Neural cell (in vitro differentiated cells): ENCODE results near the gene ARL6IP4. TPM values are rescaled to one million over a fixed set of nuclear protein-coding genes. Genes with fewer than 3 reads are reported as not detected.

Source experiments
- H2AFZ ChIP-seq: fragments of 200-600, 300-800 bp; sonication (generic), shearing (Covaris generic); 2 replicates; pipeline ENCODE4 v1.6.0; 2014; ENCODE audit warnings: low read depth, mild to moderate bottlenecking, antibody characterized with exemption, low read length, moderate library complexity
- H3F3A ChIP-seq: fragments of 200-600 bp; shearing (Covaris generic); 2 replicates; pipeline ENCODE4 v1.6.1; 2016; ENCODE audit warnings: mild to moderate bottlenecking, moderate library complexity, mixed read lengths, antibody characterized with exemption, low read length; ENCODE audit not compliant: insufficient read depth, poor library complexity, severe bottlenecking
- H3K27ac ChIP-seq: fragments of 200-600, 300-800 bp; sonication (generic), shearing (Covaris generic); 2 replicates; pipeline ENCODE4 v1.5.1; 2014; ENCODE audit warnings: mild to moderate bottlenecking, low read length, moderate library complexity
- H3K27me3 ChIP-seq: fragments of 300-800, 200-600 bp; sonication (generic), shearing (Covaris generic); 2 replicates; pipeline ENCODE4 v1.6.0; 2014; ENCODE audit warnings: mild to moderate bottlenecking, low read depth, low read length, moderate library complexity; ENCODE audit not compliant: insufficient read depth
- H3K36me3 ChIP-seq: fragments of 300-800, 200-600 bp; sonication (generic), shearing (Covaris generic); 2 replicates; pipeline ENCODE4 v1.5.1; 2014; ENCODE audit warnings: mild to moderate bottlenecking, antibody characterized with exemption, low read length, moderate library complexity; ENCODE audit not compliant: insufficient read depth
- H3K4me2 ChIP-seq: fragments of 300-800, 200-600 bp; sonication (generic), shearing (Covaris generic); 2 replicates; pipeline ENCODE4 v1.6.0; 2014; ENCODE audit warnings: mild to moderate bottlenecking, low read length
- H3K4me3 ChIP-seq: fragments of 300-800, 200-600 bp; sonication (generic), shearing (Covaris generic); 2 replicates; pipeline ENCODE4 v1.5.1; 2014; ENCODE audit warnings: mild to moderate bottlenecking, low read length, moderate library complexity
- H3K79me2 ChIP-seq: fragments of 200-600 bp; shearing (Covaris generic); replicated peaks from 2 replicates; pipeline ENCODE4 v1.6.0; 2014; ENCODE audit warnings: mild to moderate bottlenecking, low read length, moderate library complexity; ENCODE audit not compliant: insufficient read depth
- H3K9ac ChIP-seq: fragments of 300-800, 200-600 bp; sonication (generic), shearing (Covaris generic); 2 replicates; pipeline ENCODE4 v1.6.1; 2016; ENCODE audit warnings: mild to moderate bottlenecking, low read length, mixed read lengths
- H3K9me2 ChIP-seq: fragments of 200-600 bp; shearing (Covaris generic); 2 replicates; pipeline ENCODE4 v1.6.1; 2016; ENCODE audit warnings: mild to moderate bottlenecking, low read length, mixed read lengths; ENCODE audit not compliant: insufficient read depth
- H3K9me3 ChIP-seq: fragments of 200-600, 300-800 bp; sonication (generic), shearing (Covaris generic); 2 replicates; pipeline ENCODE4 v1.6.1; 2016; ENCODE audit warnings: mild to moderate bottlenecking, mixed run types, low read length, moderate library complexity, mixed read lengths
- H4K20me1 ChIP-seq: fragments of 200-600 bp; shearing (Covaris generic); 2 replicates; pipeline ENCODE4 v1.6.1; 2016; ENCODE audit warnings: mild to moderate bottlenecking, mixed run types; ENCODE audit not compliant: insufficient read depth
- CTCF ChIP-seq: fragments of 450-650 bp; IDR thresholded peaks from 2 replicates; pipeline ENCODE4 v1.5.1; 2014; ENCODE audit warnings: antibody characterized with exemption, mild to moderate bottlenecking, moderate library complexity; ENCODE audit not compliant: poor library complexity, severe bottlenecking
- EP300 ChIP-seq: fragments of 450-650 bp; conservative IDR thresholded peaks from 2 replicates; pipeline ENCODE4 v1.6.1; 2014; ENCODE audit warnings: antibody characterized with exemption, mild to moderate bottlenecking, moderate library complexity; ENCODE audit not compliant: poor library complexity, severe bottlenecking
- EZH2 ChIP-seq: fragments of 200-600, 300-800 bp; shearing (Covaris generic), sonication (generic); IDR thresholded peaks from 2 replicates; pipeline ENCODE4 v1.6.1; 2014; ENCODE audit warnings: antibody characterized with exemption, low read length, borderline replicate concordance, mild to moderate bottlenecking; ENCODE audit not compliant: insufficient read depth, poor library complexity, severe bottlenecking
- MXI1 ChIP-seq: fragments of 450-650 bp; conservative IDR thresholded peaks from 2 replicates; pipeline ENCODE4 v1.6.1; 2014; ENCODE audit warnings: antibody characterized with exemption, mild to moderate bottlenecking; ENCODE audit not compliant: poor library complexity, severe bottlenecking
- POLR2AphosphoS5 ChIP-seq: IDR thresholded peaks from 2 replicates; pipeline ENCODE4 v1.6.1; 2012
- RAD21 ChIP-seq: fragments of 450-650 bp; conservative IDR thresholded peaks from 2 replicates; pipeline ENCODE4 v1.6.1; 2014; ENCODE audit warnings: antibody characterized with exemption, mild to moderate bottlenecking, moderate library complexity
- REST ChIP-seq: IDR thresholded peaks from 2 replicates; pipeline ENCODE4 v1.6.1; 2012; ENCODE audit warnings: borderline replicate concordance
- SMC3 ChIP-seq: fragments of 450-650 bp; conservative IDR thresholded peaks from 2 replicates; pipeline ENCODE4 v1.6.1; 2014; ENCODE audit warnings: antibody characterized with exemption, mild to moderate bottlenecking, moderate library complexity; ENCODE audit not compliant: poor library complexity
- TAF1 ChIP-seq: IDR thresholded peaks from 2 replicates; pipeline ENCODE4 v1.6.1; 2012; ENCODE audit warnings: low read depth
- polyA plus RNA-seq: library from polyadenylated mRNA; depleted of rRNA; stranded (reverse); fragments of >200 nt; gene quantifications from 2 replicates; pipeline ENCODE4 v1.2.3, GENCODE V29; 2014

The ARL6IP4 gene
- polyA plus RNA-seq, 1 donor from 2014 or later: 190 TPM

GRCh38 chr12:122942637-122943036 is 37.8 kb upstream of the ARL6IP4 start:
- TF ChIP-seq RAD21: no peak
- TF ChIP-seq CTCF: no peak
- no peak for TF ChIP-seq MXI1
- no peak for TF ChIP-seq EP300
- no peak for TF ChIP-seq POLR2AphosphoS5
- no peak for TF ChIP-seq EZH2
- TF ChIP-seq SMC3: no peak
- TF ChIP-seq REST: no peak
- no peak for TF ChIP-seq TAF1
- Histone ChIP-seq H2AFZ (no peak overlapping the region), H3K4me3 (no peak overlapping the region), H3F3A (no peaks in the 10 kb centered on the region), H3K9ac (no peak overlapping the region), H3K27me3 (no peaks in the 10 kb centered on the region), H3K27ac (no peak overlapping the region), H3K9me2 (no peaks in the 10 kb centered on the region), H3K4me2 (no peak overlapping the region), H3K36me3 (no peaks in the 10 kb centered on the region), H3K9me3 (no peaks in the 10 kb centered on the region), H4K20me1 (no peaks in the 10 kb centered on the region), H3K79me2 (no peaks in the 10 kb centered on the region)

- no peak overlapping the region for H3K27ac ChIP-seq
- no peaks in the 10 kb centered on the region for H3K9me3 ChIP-seq
- H2AFZ ChIP-seq: no peak overlapping the region
- no peak for TF ChIP-seq REST
- TF ChIP-seq POLR2AphosphoS5: no peak
- no peak for TF ChIP-seq MXI1
- TF ChIP-seq EP300: no peak
- no peak for TF ChIP-seq CTCF
- no peak for TF ChIP-seq EZH2
- no peak for TF ChIP-seq RAD21
- no peak for TF ChIP-seq TAF1
- no peaks in the 10 kb centered on the region for H3F3A ChIP-seq
- H4K20me1 ChIP-seq: no peaks in the 10 kb centered on the region
- H3K9me2 ChIP-seq: no peaks in the 10 kb centered on the region
- H3K9ac ChIP-seq: no peak overlapping the region
- H3K79me2 ChIP-seq: no peaks in the 10 kb centered on the region
- no peak overlapping the region for H3K4me2 ChIP-seq
- no peaks in the 10 kb centered on the region for H3K27me3 ChIP-seq
- H3K4me3 ChIP-seq: no peak overlapping the region
- H3K36me3 ChIP-seq: no peaks in the 10 kb centered on the region
Measured at GRCh38 chr12:122943196-122943595, 37.3 kb upstream of the ARL6IP4 start.
